Central memory CD8-positive, alpha-beta T cell (primary cell): ENCODE measurements around the gene TMEM120A.
A peak's percentile ranks its signal among the peaks of the same experiment; 100 is the strongest.
"Not testable (repeated sequence)": the region's sequence is repeated elsewhere in the genome, so short reads cannot be mapped to it uniquely, and the experiment has no call there.

Source experiments
- ATAC-seq: fragments of 150-1000 bp; cut with Tn5 transposase; replicated peaks from 2 replicates; pipeline ENCODE4 v1.10.0; 2022; ENCODE audit warnings: mild to moderate bottlenecking, moderate FRiP score, moderate number of reproducible peaks; ENCODE audit not compliant: poor library complexity, severe bottlenecking; ENCODE audit errors: extremely low read depth
- DNase-seq, 2 donors: peaks; one replicate each; pipeline ENCODE4 v3.0.0; 2021; ENCODE audit warnings: low spot score in 2 of 2
- H3K27ac Mint-ChIP-seq: one replicate; pipeline ENCODE4 v1.8.0; 2022; ENCODE audit warnings: low read depth, mild to moderate bottlenecking, moderate library complexity, mixed read lengths
- H3K27me3 Mint-ChIP-seq: one replicate; pipeline ENCODE4 v1.8.0; 2022; ENCODE audit warnings: mixed read lengths
- H3K36me3 Mint-ChIP-seq: one replicate; pipeline ENCODE4 v1.8.0; 2022; ENCODE audit warnings: mild to moderate bottlenecking, moderate library complexity, mixed read lengths; ENCODE audit not compliant: insufficient read depth
- H3K4me1 Mint-ChIP-seq: one replicate; pipeline ENCODE4 v1.8.0; 2022; ENCODE audit warnings: mixed read lengths
- H3K4me3 Mint-ChIP-seq: one replicate; pipeline ENCODE4 v1.8.0; 2022; ENCODE audit warnings: mild to moderate bottlenecking, moderate library complexity, mixed read lengths
- H3K9me3 Mint-ChIP-seq: one replicate; pipeline ENCODE4 v1.8.0; 2022; ENCODE audit warnings: mixed read lengths

The TMEM120A gene

GRCh38 chr7:75994388-75995051, at the start of gene TMEM120A:
TMEM120A (minus strand) TSS chr7:75994595; CDS start chr7:75994570, 25 bp downstream.
- peaks cover 39% of the 10 kb centered on the region for H3K4me1 Mint-ChIP-seq
- H3K27me3 Mint-ChIP-seq = no peaks in the 10 kb centered on the region
- no peaks in the 10 kb centered on the region for H3K9me3 Mint-ChIP-seq
- peak; percentile 98 for ATAC-seq
- H3K36me3 Mint-ChIP-seq = peaks cover 11% of the 10 kb centered on the region
- DNase-seq = peak; percentile 83 to 84
- H3K27ac Mint-ChIP-seq = peak within 1 kb of the TSS; percentile 69
- peak within 1 kb of the TSS; percentile 78 for H3K4me3 Mint-ChIP-seq

- Mint-ChIP-seq H3K27ac (peak overlapping the region; percentile 51), H3K4me3 (no peak overlapping the region), H3K9me3 (no peaks in the 10 kb centered on the region), H3K4me1 (peaks cover 32% of the 10 kb centered on the region), H3K27me3 (no peaks in the 10 kb centered on the region), H3K36me3 (peaks cover 8% of the 10 kb centered on the region)
- DNase-seq (no peak), ATAC-seq (no peak)
These were observed 45.7 kb upstream of the TMEM120A start for GRCh38 chr7:76040126-76040525.

GRCh38 chr7:76037310-76037709, 42.9 kb upstream of the TMEM120A start:
- peaks cover 8% of the 10 kb centered on the region for H3K36me3 Mint-ChIP-seq
- H3K4me3 Mint-ChIP-seq = no peak overlapping the region
- no peaks in the 10 kb centered on the region for H3K27me3 Mint-ChIP-seq
- ATAC-seq (no peak), DNase-seq (no peak)
- peaks cover 14% of the 10 kb centered on the region for H3K4me1 Mint-ChIP-seq
- H3K27ac Mint-ChIP-seq = no peak overlapping the region
- no peaks in the 10 kb centered on the region for H3K9me3 Mint-ChIP-seq

GRCh38 chr7:76031964-76032363, 37.6 kb upstream of the TMEM120A start:
- no peaks in the 10 kb centered on the region for H3K9me3 Mint-ChIP-seq
- H3K27ac Mint-ChIP-seq = no peak overlapping the region
- H3K4me1 Mint-ChIP-seq = peaks cover 6% of the 10 kb centered on the region
- no peak overlapping the region for H3K4me3 Mint-ChIP-seq
- no peaks in the 10 kb centered on the region for H3K27me3 Mint-ChIP-seq
- ATAC-seq (no peak), DNase-seq (no peak)
- peaks cover 5% of the 10 kb centered on the region for H3K36me3 Mint-ChIP-seq

GRCh38 chr7:76029682-76030081, 35.3 kb upstream of the TMEM120A start:
- not testable (repeated sequence) for H3K4me3 Mint-ChIP-seq, H3K36me3 Mint-ChIP-seq, DNase-seq, H3K4me1 Mint-ChIP-seq, H3K9me3 Mint-ChIP-seq, ATAC-seq, H3K27ac Mint-ChIP-seq, H3K27me3 Mint-ChIP-seq

GRCh38 chr7:76023002-76023401, 28.6 kb upstream of the TMEM120A start:
- ATAC-seq (no peak), DNase-seq (no peak)
- Mint-ChIP-seq H3K9me3 (no peaks in the 10 kb centered on the region), H3K4me1 (peaks cover 8% of the 10 kb centered on the region), H3K27me3 (no peaks in the 10 kb centered on the region), H3K27ac (no peak overlapping the region), H3K36me3 (peaks cover 5% of the 10 kb centered on the region), H3K4me3 (no peak overlapping the region)

- no peak for ATAC-seq
- peaks cover 5% of the 10 kb centered on the region for H3K36me3 Mint-ChIP-seq
- H3K27me3 Mint-ChIP-seq = no peaks in the 10 kb centered on the region
- H3K9me3 Mint-ChIP-seq = no peaks in the 10 kb centered on the region
- H3K4me3 Mint-ChIP-seq = no peak overlapping the region
- H3K4me1 Mint-ChIP-seq = peaks cover 8% of the 10 kb centered on the region
- H3K27ac Mint-ChIP-seq = peak overlapping the region; percentile 13
- DNase-seq = no peak
These were observed 27.8 kb upstream of the TMEM120A start for GRCh38 chr7:76022026-76022780.

GRCh38 chr7:76020031-76020714, 25.8 kb upstream of the TMEM120A start:
- Mint-ChIP-seq H3K9me3 (no peaks in the 10 kb centered on the region), H3K4me3 (no peak overlapping the region), H3K36me3 (peaks cover 4% of the 10 kb centered on the region), H3K27me3 (no peaks in the 10 kb centered on the region), H3K4me1 (peaks cover 8% of the 10 kb centered on the region), H3K27ac (no peak overlapping the region)
- DNase-seq (peak; percentile 51 to 63), ATAC-seq (no peak)

- not testable (repeated sequence) for H3K36me3 Mint-ChIP-seq, H3K27ac Mint-ChIP-seq, H3K4me1 Mint-ChIP-seq, DNase-seq, H3K27me3 Mint-ChIP-seq, ATAC-seq, H3K4me3 Mint-ChIP-seq, H3K9me3 Mint-ChIP-seq
These were observed 24.1 kb upstream of the TMEM120A start for GRCh38 chr7:76018520-76018919.

GRCh38 chr7:76016191-76016947, 22.0 kb upstream of the TMEM120A start:
- no peak overlapping the region for H3K27ac Mint-ChIP-seq
- no peak overlapping the region for H3K4me3 Mint-ChIP-seq
- peaks cover 2% of the 10 kb centered on the region for H3K36me3 Mint-ChIP-seq
- H3K27me3 Mint-ChIP-seq = no peaks in the 10 kb centered on the region
- H3K4me1 Mint-ChIP-seq = peaks cover 13% of the 10 kb centered on the region
- no peaks in the 10 kb centered on the region for H3K9me3 Mint-ChIP-seq
- DNase-seq (no peak), ATAC-seq (no peak)

GRCh38 chr7:76011442-76011861, 17.1 kb upstream of the TMEM120A start:
- peaks cover 33% of the 10 kb centered on the region for H3K4me1 Mint-ChIP-seq
- H3K4me3 Mint-ChIP-seq = no peak overlapping the region
- DNase-seq = no peak
- ATAC-seq = no peak
- no peak overlapping the region for H3K27ac Mint-ChIP-seq
- no peaks in the 10 kb centered on the region for H3K27me3 Mint-ChIP-seq
- peaks cover 5% of the 10 kb centered on the region for H3K36me3 Mint-ChIP-seq
- H3K9me3 Mint-ChIP-seq = no peaks in the 10 kb centered on the region
